Thyroid gland (tissue), 4 donors: ENCODE results near the gene ABCB10.

ENCODE experiments used
- CTCF ChIP-seq, 6 experiments: fragments of 200-600 bp in 3 of 6; fragments of 450-650 bp in 3 of 6; sonication (generic) in 3 of 6; IDR thresholded peaks; one replicate each; pipeline ENCODE4 v1.5.1; 2016 to 2019; ENCODE audit warnings: antibody characterized with exemption in 6 of 6, mild to moderate bottlenecking in 2 of 6, inconsistent platforms in 1 of 6, moderate library complexity in 1 of 6
- POLR2A ChIP-seq, 2 donors: fragments of 450-650 bp; IDR thresholded peaks; one replicate each; pipeline ENCODE4 v1.6.1; 2017; ENCODE audit warnings: antibody characterized with exemption in 2 of 2, mild to moderate bottlenecking in 2 of 2, moderate library complexity in 1 of 2

DNA sequence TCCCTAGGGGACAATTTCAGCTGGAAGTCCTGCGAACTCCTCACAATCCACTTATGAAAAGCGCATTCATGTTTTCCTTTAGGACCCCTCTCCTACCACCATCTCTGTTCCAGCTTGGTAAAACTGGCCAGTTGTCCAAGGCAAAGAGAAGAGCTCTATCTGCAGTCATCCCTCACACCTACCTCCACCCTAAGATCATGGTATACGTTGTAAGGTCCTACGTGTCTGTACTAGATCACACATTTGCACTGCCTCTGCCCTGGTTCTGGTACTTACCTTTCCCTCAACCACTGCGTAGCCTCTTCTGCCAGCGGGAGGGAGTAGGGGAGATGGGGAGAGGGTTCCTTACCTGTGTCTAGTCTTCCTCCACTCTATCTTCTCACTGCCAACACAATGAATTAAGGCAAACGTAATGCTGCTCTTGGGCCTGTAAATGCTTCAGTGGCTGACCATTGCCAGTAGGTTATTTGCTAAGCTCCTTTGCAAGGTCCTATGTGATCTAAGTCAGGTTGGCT, 49.6 kb downstream of the ABCB10 start:
- TF ChIP-seq CTCF (IDR thresholded peaks at IDR 0.05) = no peak
- TF ChIP-seq POLR2A (IDR thresholded peaks at IDR 0.05) = no peak
